H9 (cell line): ENCODE data around the gene DSE. TPM values are rescaled to one million over a fixed set of nuclear protein-coding genes. Genes with fewer than 3 reads are reported as not detected.

Source experiments
- DNase-seq: peaks from one replicate; pipeline ENCODE4 v3.0.0-alpha.2; 2017
- H2AFZ ChIP-seq: one replicate; pipeline ENCODE4 v1.6.1; 2013; ENCODE audit warnings: mild to moderate bottlenecking, low read length, control low read depth, moderate library complexity
- H2AK5ac ChIP-seq: 2 replicates; pipeline ENCODE4 v1.6.1; 2013; ENCODE audit warnings: low read length, control low read depth, mixed read lengths; ENCODE audit not compliant: insufficient read length
- H2BK120ac ChIP-seq: one replicate; pipeline ENCODE4 v1.6.1; 2013; ENCODE audit warnings: low read depth, mild to moderate bottlenecking, low read length, control low read depth, inconsistent platforms; ENCODE audit not compliant: poor library complexity, severe bottlenecking
- H2BK12ac ChIP-seq: 2 replicates; pipeline ENCODE4 v1.6.1; 2013; ENCODE audit warnings: low read length, control low read depth, mixed read lengths, low read depth; ENCODE audit not compliant: insufficient read length
- H2BK15ac ChIP-seq: 2 replicates; pipeline ENCODE4 v1.6.1; 2013; ENCODE audit warnings: low read depth, low read length, control low read depth
- H2BK20ac ChIP-seq: one replicate; pipeline ENCODE4 v1.6.1; 2013; ENCODE audit warnings: low read depth, mild to moderate bottlenecking, low read length, control low read depth, inconsistent platforms; ENCODE audit not compliant: poor library complexity, severe bottlenecking
- H2BK5ac ChIP-seq: 2 replicates; pipeline ENCODE4 v1.6.1; 2013; ENCODE audit warnings: low read length, control low read depth, mixed read lengths; ENCODE audit not compliant: insufficient read length
- H3K14ac ChIP-seq: 2 replicates; pipeline ENCODE4 v1.6.1; 2013; ENCODE audit warnings: low read length, control low read depth; ENCODE audit not compliant: insufficient read depth
- H3K18ac ChIP-seq: 2 replicates; pipeline ENCODE4 v1.6.1; 2013; ENCODE audit warnings: low read depth, mild to moderate bottlenecking, mixed read lengths, low read length, control low read depth; ENCODE audit not compliant: insufficient read length
- H3K23ac ChIP-seq: 2 replicates; pipeline ENCODE4 v1.6.1; 2013; ENCODE audit warnings: low read length, control low read depth, mixed read lengths, low read depth; ENCODE audit not compliant: insufficient read length
- H3K23me2 ChIP-seq: 2 replicates; pipeline ENCODE4 v1.6.1; 2013; ENCODE audit warnings: low read depth, mild to moderate bottlenecking, mixed read lengths, low read length, control low read depth; ENCODE audit not compliant: insufficient read length, poor library complexity, severe bottlenecking
- H3K27ac ChIP-seq: 2 replicates; pipeline ENCODE4 v1.5.1; 2013; ENCODE audit warnings: low read length, control low read depth, mixed read lengths, low read depth; ENCODE audit not compliant: insufficient read length
- H3K27me3 ChIP-seq: 2 replicates; pipeline ENCODE4 v1.6.1; 2013; ENCODE audit warnings: low read length, control low read depth, inconsistent platforms; ENCODE audit not compliant: insufficient read depth
- H3K4ac ChIP-seq: 2 replicates; pipeline ENCODE4 v1.6.1; 2013; ENCODE audit warnings: low read depth, mild to moderate bottlenecking, control low read depth, inconsistent platforms, low read length, moderate library complexity
- H3K4me1 ChIP-seq: 2 replicates; pipeline ENCODE4 v1.6.1; 2013; ENCODE audit warnings: low read length, control low read depth, inconsistent platforms; ENCODE audit not compliant: insufficient read depth
- H3K4me2 ChIP-seq: 2 replicates; pipeline ENCODE4 v1.6.1; 2013; ENCODE audit warnings: low read length, control low read depth, mixed read lengths; ENCODE audit not compliant: insufficient read length, insufficient read depth
- H3K56ac ChIP-seq: 2 replicates; pipeline ENCODE4 v1.6.1; 2013; ENCODE audit warnings: low read depth, mild to moderate bottlenecking, mixed read lengths, low read length, control low read depth; ENCODE audit not compliant: insufficient read length
- H3K79me1 ChIP-seq: 2 replicates; pipeline ENCODE4 v1.6.1; 2013; ENCODE audit warnings: low read depth, mild to moderate bottlenecking, moderate library complexity, low read length, control low read depth, inconsistent platforms; ENCODE audit not compliant: insufficient read depth, poor library complexity, severe bottlenecking
- H3K79me2 ChIP-seq: 2 replicates; pipeline ENCODE4 v1.6.1; 2013; ENCODE audit warnings: low read length, control low read depth, inconsistent platforms; ENCODE audit not compliant: insufficient read depth
- H3K9ac ChIP-seq: 2 replicates; pipeline ENCODE4 v1.6.1; 2013; ENCODE audit warnings: low read length, control low read depth, mixed read lengths; ENCODE audit not compliant: insufficient read length; ENCODE audit errors: extremely low read depth
- H3K9me3 ChIP-seq: one replicate; pipeline ENCODE4 v1.6.1; 2013; ENCODE audit warnings: low read depth, low read length, inconsistent platforms; ENCODE audit not compliant: control insufficient read depth
- H3T11ph ChIP-seq: one replicate; pipeline ENCODE4 v1.6.1; 2013; ENCODE audit warnings: mild to moderate bottlenecking, low read length, control low read depth, inconsistent platforms
- H4K20me1 ChIP-seq: one replicate; pipeline ENCODE4 v1.6.1; 2013; ENCODE audit not compliant: control insufficient read depth, insufficient read length, insufficient read depth
- H4K5ac ChIP-seq: 2 replicates; pipeline ENCODE4 v1.6.1; 2013; ENCODE audit warnings: low read depth, mild to moderate bottlenecking, mixed read lengths, low read length, control low read depth; ENCODE audit not compliant: insufficient read length
- H4K8ac ChIP-seq: replicated peaks from 2 replicates; pipeline ENCODE4 v1.6.1; 2013; ENCODE audit warnings: low read length, control low read depth, mixed read lengths, low read depth; ENCODE audit not compliant: insufficient read length
- H4K91ac ChIP-seq: 2 replicates; pipeline ENCODE4 v1.6.1; 2013; ENCODE audit warnings: low read depth, mild to moderate bottlenecking, moderate library complexity, mixed read lengths, low read length, control low read depth; ENCODE audit not compliant: insufficient read length
- H3K27ac Mint-ChIP-seq, 3 experiments: 2 replicates in 2 of 3; 3 replicates in 1 of 3; pipeline ENCODE4 v1.8.0; 2020 to 2021; ENCODE audit warnings: mixed read lengths in 3 of 3, mild to moderate bottlenecking in 1 of 3, moderate library complexity in 1 of 3
- H3K27me3 Mint-ChIP-seq: 2 replicates; pipeline ENCODE4 v1.8.0; 2021; ENCODE audit warnings: low read depth, mild to moderate bottlenecking, moderate library complexity, mixed read lengths
- H3K36me3 Mint-ChIP-seq, 3 experiments: 2 replicates in 2 of 3; 3 replicates in 1 of 3; pipeline ENCODE4 v1.8.0; 2020 to 2021; ENCODE audit warnings: low read depth in 3 of 3, mixed read lengths in 3 of 3; ENCODE audit not compliant: insufficient read depth in 1 of 3
- H3K4me1 Mint-ChIP-seq, 2 experiments: 2 replicates each; pipeline ENCODE4 v1.8.0; 2020; ENCODE audit warnings: mixed read lengths in 2 of 2
- H3K4me3 Mint-ChIP-seq, 2 experiments: 2 replicates in 1 of 2; 3 replicates in 1 of 2; pipeline ENCODE4 v1.8.0; 2020 to 2021; ENCODE audit warnings: mild to moderate bottlenecking in 2 of 2, mixed read lengths in 2 of 2, moderate library complexity in 1 of 2
- H3K9me3 Mint-ChIP-seq, 2 experiments: 2 replicates in 1 of 2; 3 replicates in 1 of 2; pipeline ENCODE4 v1.8.0; 2020; ENCODE audit warnings: mild to moderate bottlenecking in 2 of 2, mixed read lengths in 2 of 2, moderate library complexity in 1 of 2
- CTCF ChIP-seq: fragments of 200-600 bp; sonication (generic); conservative IDR thresholded peaks from 3 replicates; pipeline ENCODE4 v1.8.0; 2021; ENCODE audit warnings: antibody characterized with exemption, mild to moderate bottlenecking
- WGBS: extraction: QIAGEN DNeasy Blood & Tissue Kit; methylation state at CpG from one replicate; pipeline ENCODE4 v1.1.7; 2013; ENCODE audit warnings: missing lambda C conversion rate, low lambda C conversion rate, mixed read lengths; ENCODE audit not compliant: insufficient read length; ENCODE audit errors: extremely low coverage; 5-methylcytosine and 5-hydroxymethylcytosine counted together
- total RNA-seq: library from RNA; stranded (reverse); gene quantifications from 2 replicates; pipeline ENCODE4 v1.2.1, GENCODE V29; 2021

DSE gene
- total RNA-seq, 1 experiment from 2014 or later = 45.6 TPM

- Histone ChIP-seq H3T11ph (no peak overlapping the region), H2AK5ac (no peak overlapping the region), H3K56ac (no peak overlapping the region), H3K23me2 (no peaks in the 10 kb centered on the region), H3K9ac (no peak overlapping the region), H3K9me3 (no peaks in the 10 kb centered on the region), H2BK15ac (no peak overlapping the region), H3K18ac (no peak overlapping the region), H3K79me2 (peaks cover 13% of the 10 kb centered on the region; the same call in 1 of the 2 replicates), H3K4me1 (peaks cover 8% of the 10 kb centered on the region), H2BK5ac (no peak overlapping the region), H3K14ac (no peak overlapping the region), H3K23ac (no peak overlapping the region), H3K79me1 (no peaks in the 10 kb centered on the region), H3K27ac (no peak overlapping the region), H4K5ac (no peak overlapping the region), H2BK120ac (no peak overlapping the region), H3K4me2 (no peak overlapping the region), H3K4ac (no peak overlapping the region), H4K91ac (no peak overlapping the region), H4K8ac (no peak overlapping the region), H4K20me1 (no peaks in the 10 kb centered on the region), H2AFZ (no peak overlapping the region), H3K27me3 (no peaks in the 10 kb centered on the region), H2BK12ac (no peak overlapping the region), H2BK20ac (no peak overlapping the region)
- Mint-ChIP-seq H3K4me1 (peaks cover 18 to 28% of the 10 kb centered on the region in 2 experiments), H3K27me3 (no peaks in the 10 kb centered on the region), H3K27ac (peak overlapping the region in 1 of 3 experiments; percentile 13; a peak in 2 of 7 replicates), H3K9me3 (no peaks in the 10 kb centered on the region), H3K36me3 (peaks cover 0 to 5% (median 0%) of the 10 kb centered on the region in 3 experiments; a peak in 3 of 7 replicates), H3K4me3 (no peak overlapping the region)
- no CpG with 5 or more reads among the region's 3 CpGs for WGBS
- no peak for DNase-seq
- TF ChIP-seq CTCF = no peak
Observed at GRCh38 chr6:116384727-116385458, 14.1 kb downstream of the DSE start.
